H1 (cell line): ENCODE results near the gene RBM8A. TPM values are rescaled to one million over a fixed set of nuclear protein-coding genes. Genes with fewer than 3 reads are reported as not detected.
A peak's percentile ranks its signal among the peaks of the same experiment; 100 is the strongest.

Source experiments
- ASH2L ChIP-seq: fragments of 200-600, 300-600 bp; sonication (generic); IDR thresholded peaks from one replicate; pipeline ENCODE4 v1.7.1; 2017; ENCODE audit warnings: low read length
- BRCA1 ChIP-seq: IDR thresholded peaks from 2 replicates; pipeline ENCODE4 v1.6.1; 2012; ENCODE audit warnings: low read depth, low read length, improper control_type of control experiment
- CBX5 ChIP-seq: fragments of 300-800, 300-1000 bp; sonication (generic); IDR thresholded peaks from 2 replicates; pipeline ENCODE4 v1.7.1; 2016; ENCODE audit warnings: antibody characterized with exemption, low read length, low read depth
- CHD2 ChIP-seq: IDR thresholded peaks from 2 replicates; pipeline ENCODE4 v1.6.1; 2012; ENCODE audit warnings: low read length, improper control_type of control experiment
- EZH2 ChIP-seq: fragments of 200-600 bp; sonication (generic); IDR thresholded peaks from 2 replicates; pipeline ENCODE4 v1.7.1; 2012; ENCODE audit warnings: low read depth, mild to moderate bottlenecking, moderate library complexity, low read length, inconsistent platforms; ENCODE audit not compliant: severe bottlenecking
- GTF2F1 ChIP-seq: IDR thresholded peaks from 2 replicates; pipeline ENCODE4 v1.6.1; 2012; ENCODE audit warnings: low read depth, low read length, improper control_type of control experiment, borderline replicate concordance
- HDAC2 ChIP-seq, 2 experiments: fragments of 300-600 bp in 1 of 2; sonication (generic) in 1 of 2; IDR thresholded peaks; 2 replicates each; pipeline ENCODE4 v1.6.1; 2011 to 2012; ENCODE audit warnings: low read depth in 2 of 2, low read length in 2 of 2, mild to moderate bottlenecking in 2 of 2, moderate library complexity in 2 of 2, borderline replicate concordance in 1 of 2, inconsistent platforms in 1 of 2
- HDAC6 ChIP-seq: IDR thresholded peaks from one replicate; pipeline ENCODE4 v1.7.1; 2012; ENCODE audit warnings: low read depth, mild to moderate bottlenecking, inconsistent platforms, low read length, moderate library complexity
- KDM4A ChIP-seq: IDR thresholded peaks from one replicate; pipeline ENCODE4 v1.7.1; 2012; ENCODE audit warnings: low read depth, mild to moderate bottlenecking, moderate library complexity, low read length, inconsistent platforms; ENCODE audit not compliant: severe bottlenecking
- NRF1 ChIP-seq: IDR thresholded peaks from 2 replicates; pipeline ENCODE4 v1.6.1; 2011; ENCODE audit warnings: mild to moderate bottlenecking, low read depth, low read length, improper control_type of control experiment
- POLR2A ChIP-seq, 2 experiments: IDR thresholded peaks; 1 replicate in 1 of 2; 2 replicates in 1 of 2; pipeline ENCODE4 v1.6.1; 2011; ENCODE audit warnings: low read depth in 2 of 2, low read length in 2 of 2, mild to moderate bottlenecking in 2 of 2; ENCODE audit errors: control extremely low read depth in 1 of 2
- RBBP5 ChIP-seq: IDR thresholded peaks from 2 replicates; pipeline ENCODE4 v1.7.1; 2012; ENCODE audit warnings: low read depth, mild to moderate bottlenecking, inconsistent platforms, low read length, moderate library complexity, borderline replicate concordance
- SIN3A ChIP-seq, 2 experiments: IDR thresholded peaks in 1 of 2; conservative IDR thresholded peaks in 1 of 2; 2 replicates each; pipeline ENCODE4 v1.6.1; 2011 to 2012; ENCODE audit warnings: low read length in 2 of 2, improper control_type of control experiment in 1 of 2, low read depth in 1 of 2, mild to moderate bottlenecking in 1 of 2
- SIRT6 ChIP-seq: IDR thresholded peaks from one replicate; pipeline ENCODE4 v1.7.1; 2012; ENCODE audit warnings: low read length, inconsistent platforms
- SUZ12 ChIP-seq: fragments of 200-600 bp; sonication (generic); IDR thresholded peaks from 2 replicates; pipeline ENCODE4 v1.6.1; 2012; ENCODE audit warnings: mild to moderate bottlenecking, inconsistent platforms, low read length, moderate library complexity, mixed read lengths
- USF2 ChIP-seq: IDR thresholded peaks from 2 replicates; pipeline ENCODE4 v1.6.1; 2011; ENCODE audit warnings: low read length, improper control_type of control experiment
- polyA plus RNA-seq, 7 experiments: library from polyadenylated mRNA; depleted of rRNA in 3 of 7; stranded (reverse) in 5 of 7; unstranded in 2 of 7; fragments of >200 nt in 5 of 7; fragments of 200-250 nt in 2 of 7; gene quantifications; 1 replicate in 5 of 7; 2 replicates in 1 of 7; 4 replicates in 1 of 7; pipeline versions ENCODE4 v1.2.1 to v1.2.3, GENCODE V29; 2011 to 2013; ENCODE audit warnings: missing spikeins in 2 of 7, mixed read lengths in 2 of 7
- total RNA-seq: library from RNA; stranded (reverse); fragmentation: NEBNext Ultra II Directional; extraction: Animal tissue kit (Norgen Biotek cat#: 25700); gene quantifications from 2 replicates; pipeline ENCODE4 v1.2.1, GENCODE V29; 2021
- TF ChIP-seq, protein P1 (sequence below): IDR thresholded peaks from 2 replicates; pipeline ENCODE4 v1.6.1; 2012; ENCODE audit warnings: low read length, inconsistent platforms
- TF ChIP-seq, protein P2 (sequence below): IDR thresholded peaks from 2 replicates; pipeline ENCODE4 v1.6.1; 2012; ENCODE audit warnings: inconsistent platforms
- TF ChIP-seq, protein P3 (sequence below): IDR thresholded peaks from 2 replicates; pipeline ENCODE4 v1.6.1; 2012; ENCODE audit warnings: inconsistent platforms

The RBM8A gene
- total and polyA plus RNA-seq, 2 of the 8 experiments (the other 6 are each of a cell fraction or from before 2014, with no cell fraction given): 125 to 216 TPM

DNA sequence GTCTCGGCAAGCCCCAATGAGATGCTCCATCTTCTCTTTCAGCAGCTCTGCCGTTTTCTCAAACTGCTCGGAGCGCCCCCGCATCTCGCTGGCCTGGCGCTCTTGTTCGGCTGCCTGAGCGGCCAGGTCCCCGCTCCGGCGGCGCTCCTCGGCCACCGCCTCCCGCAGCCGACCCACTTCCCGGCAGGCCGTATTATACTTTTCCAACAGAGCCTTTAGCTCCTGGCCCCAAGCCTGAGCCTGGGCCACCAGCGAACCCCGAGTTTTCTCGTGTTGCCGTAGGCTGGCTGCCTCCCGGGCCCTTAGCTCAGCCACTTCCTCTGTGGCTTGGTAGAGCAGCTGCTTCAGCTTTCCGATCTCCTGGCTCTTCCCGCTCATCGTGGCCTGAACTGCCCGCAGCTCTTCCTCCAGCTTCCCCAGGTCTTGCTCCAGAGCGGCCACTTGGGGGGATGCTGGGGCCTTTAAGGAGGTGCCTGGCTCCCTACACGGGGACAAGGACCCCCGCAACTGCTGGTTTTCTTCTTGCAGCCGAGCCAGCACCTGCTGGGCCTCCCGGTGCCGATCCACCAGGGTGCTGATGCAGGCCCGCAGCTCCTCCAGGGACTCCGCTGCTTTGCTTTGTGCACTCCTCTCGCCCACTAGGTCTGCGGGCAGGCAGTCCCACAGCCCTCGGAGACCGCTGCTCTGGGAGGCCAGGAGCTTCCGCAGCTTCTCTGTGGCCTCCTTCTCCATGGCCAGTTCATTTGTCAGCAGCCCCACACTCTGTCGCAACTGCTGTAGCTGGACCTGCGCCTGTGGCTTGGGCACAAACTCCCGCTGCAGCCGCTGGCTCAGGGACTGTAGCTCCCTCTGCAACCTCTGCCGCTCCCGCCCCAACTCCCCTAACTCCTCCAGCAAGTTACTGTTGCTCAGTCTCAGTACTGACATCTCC, 55.0 kb downstream of the RBM8A start (continued):
- TF ChIP-seq KDM4A: peak; percentile 56
- TF ChIP-seq CHD2: no peak
- no peak for TF ChIP-seq HDAC6
- TF ChIP-seq SIRT6: no peak
- peak; percentile 55; the same call in 1 of the 2 replicates for TF ChIP-seq SUZ12
- TF ChIP-seq, protein P1, sequence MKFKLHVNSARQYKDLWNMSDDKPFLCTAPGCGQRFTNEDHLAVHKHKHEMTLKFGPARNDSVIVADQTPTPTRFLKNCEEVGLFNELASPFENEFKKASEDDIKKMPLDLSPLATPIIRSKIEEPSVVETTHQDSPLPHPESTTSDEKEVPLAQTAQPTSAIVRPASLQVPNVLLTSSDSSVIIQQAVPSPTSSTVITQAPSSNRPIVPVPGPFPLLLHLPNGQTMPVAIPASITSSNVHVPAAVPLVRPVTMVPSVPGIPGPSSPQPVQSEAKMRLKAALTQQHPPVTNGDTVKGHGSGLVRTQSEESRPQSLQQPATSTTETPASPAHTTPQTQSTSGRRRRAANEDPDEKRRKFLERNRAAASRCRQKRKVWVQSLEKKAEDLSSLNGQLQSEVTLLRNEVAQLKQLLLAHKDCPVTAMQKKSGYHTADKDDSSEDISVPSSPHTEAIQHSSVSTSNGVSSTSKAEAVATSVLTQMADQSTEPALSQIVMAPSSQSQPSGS: no peak
- no peak for TF ChIP-seq NRF1
- TF ChIP-seq HDAC2 (IDR thresholded peaks at IDR 0.05; ENCODE audit: borderline replicate concordance in 1 of 2, low read depth in 2 of 2, low read length in 2 of 2): no peak
- peak; percentile 83; the same call in 1 of the 2 replicates for TF ChIP-seq RBBP5
- TF ChIP-seq SIN3A (conservative IDR thresholded peaks at IDR 0.05 in 1 of 2, IDR thresholded peaks at IDR 0.05 in 1 of 2; ENCODE audit: low read depth in 1 of 2, low read length in 2 of 2): peak in 1 of 2 experiments; percentile 33; a peak in 1 of 4 replicates
- peak; percentile 68 for TF ChIP-seq ASH2L
- no peak for TF ChIP-seq USF2
- no peak for TF ChIP-seq CBX5
- TF ChIP-seq, protein P2, sequence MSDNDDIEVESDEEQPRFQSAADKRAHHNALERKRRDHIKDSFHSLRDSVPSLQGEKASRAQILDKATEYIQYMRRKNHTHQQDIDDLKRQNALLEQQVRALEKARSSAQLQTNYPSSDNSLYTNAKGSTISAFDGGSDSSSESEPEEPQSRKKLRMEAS: no peak; the same call in 1 of the 2 replicates
- TF ChIP-seq POLR2A (IDR thresholded peaks at IDR 0.05; ENCODE audit: control extremely low read depth in 1 of 2, low read depth in 2 of 2, low read length in 2 of 2): 0 out of 3 replicates have a peak, but pooled peaks of 1 of the 2 experiments have one; percentile 19
- no peak for TF ChIP-seq EZH2
- no peak for TF ChIP-seq BRCA1
- TF ChIP-seq, protein P3, sequence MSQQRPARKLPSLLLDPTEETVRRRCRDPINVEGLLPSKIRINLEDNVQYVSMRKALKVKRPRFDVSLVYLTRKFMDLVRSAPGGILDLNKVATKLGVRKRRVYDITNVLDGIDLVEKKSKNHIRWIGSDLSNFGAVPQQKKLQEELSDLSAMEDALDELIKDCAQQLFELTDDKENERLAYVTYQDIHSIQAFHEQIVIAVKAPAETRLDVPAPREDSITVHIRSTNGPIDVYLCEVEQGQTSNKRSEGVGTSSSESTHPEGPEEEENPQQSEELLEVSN: peak; percentile 21; the same call in 1 of the 2 replicates
- TF ChIP-seq GTF2F1: no peak
